Activated CD8-positive, alpha-beta memory T cell treated with anti-CD3 and anti-CD28 coated beads for 36 hours (primary cell): ENCODE results near the gene NEUROG3. TPM values are rescaled to one million over a fixed set of nuclear protein-coding genes. Genes with fewer than 3 reads are reported as not detected.

ENCODE experiments used
- CTCF ChIA-PET: fragments of 350-600 bp; sonication (Branson Sonifier 250); formaldehyde crosslinking; loops from one replicate; lab custom pipeline; 2021; ENCODE audit warnings: antibody characterized with exemption; lab: Charles Lee
- POLR2A ChIA-PET: fragments of 350-600 bp; sonication (Branson Sonifier 250); formaldehyde crosslinking; loops from one replicate; lab custom pipeline; 2021; ENCODE audit warnings: antibody characterized with exemption; lab: Charles Lee
- total RNA-seq, 2 experiments: library from RNA; stranded (reverse); gene quantifications; one replicate each; pipeline ENCODE4 v1.2.3, GENCODE V29; 2021

The NEUROG3 gene
- total RNA-seq, 2 experiments from 2014 or later: not detected

GRCh38 chr10:69533658-69534057 is 39.6 kb downstream of the NEUROG3 start:
- POLR2A ChIA-PET: no interaction called here
- CTCF ChIA-PET: no interaction called here

- ChIA-PET CTCF (interaction anchor here (0.9 kb wide), 1 partner anchor 21 kb away, joined by 5 read pairs; no protein-coding TSS in a partner anchor), POLR2A (no interaction called here)
Observed at GRCh38 chr10:69527961-69528360, 45.3 kb downstream of the NEUROG3 start.

Other genes starting within 250 kb of the NEUROG3 start
- not detected for gene TACR2, start 156.5 kb downstream of the NEUROG3 start, total RNA-seq
- gene TSPAN15, start 122.0 kb downstream of the NEUROG3 start, total RNA-seq: 1 to 10 TPM; 1.4 to 1.7 TPM
- gene FAM241B, start 56.8 kb upstream of the NEUROG3 start, total RNA-seq: 10 to 100 TPM in 1 of 2 experiments, 1 to 10 TPM in 1; 9.6 to 11.2 TPM
- not detected for gene COL13A1, start 228.5 kb upstream of the NEUROG3 start, total RNA-seq